ENCODE measurements around the gene H2BK1.

DNA sequence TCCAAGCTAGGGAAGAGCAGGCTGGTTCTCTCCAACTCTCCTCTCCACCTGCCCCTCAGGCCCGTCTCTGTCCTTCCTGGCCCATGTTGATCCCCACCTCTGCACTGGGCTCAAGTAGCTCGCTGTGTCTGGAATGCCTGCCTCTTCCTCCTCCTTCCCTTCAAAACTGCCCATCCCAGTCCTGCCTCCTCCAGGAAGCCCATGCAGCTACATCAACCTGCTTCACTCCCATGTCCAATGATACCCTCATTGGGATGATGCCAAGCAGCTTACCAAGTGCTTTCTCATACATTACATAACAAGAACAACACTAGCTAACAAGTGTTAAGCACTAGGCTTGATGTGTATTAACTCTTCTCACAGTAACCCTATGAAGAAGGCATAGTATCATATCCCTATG lies 31.5 kb downstream of the H2BK1 start:
- no peak for TF ChIP-seq POLR2AphosphoS5 (IDR thresholded peaks at IDR 0.05; ENCODE audit: insufficient read depth in 1 of 2, low read depth in 1 of 2)
- TF ChIP-seq, protein P1, sequence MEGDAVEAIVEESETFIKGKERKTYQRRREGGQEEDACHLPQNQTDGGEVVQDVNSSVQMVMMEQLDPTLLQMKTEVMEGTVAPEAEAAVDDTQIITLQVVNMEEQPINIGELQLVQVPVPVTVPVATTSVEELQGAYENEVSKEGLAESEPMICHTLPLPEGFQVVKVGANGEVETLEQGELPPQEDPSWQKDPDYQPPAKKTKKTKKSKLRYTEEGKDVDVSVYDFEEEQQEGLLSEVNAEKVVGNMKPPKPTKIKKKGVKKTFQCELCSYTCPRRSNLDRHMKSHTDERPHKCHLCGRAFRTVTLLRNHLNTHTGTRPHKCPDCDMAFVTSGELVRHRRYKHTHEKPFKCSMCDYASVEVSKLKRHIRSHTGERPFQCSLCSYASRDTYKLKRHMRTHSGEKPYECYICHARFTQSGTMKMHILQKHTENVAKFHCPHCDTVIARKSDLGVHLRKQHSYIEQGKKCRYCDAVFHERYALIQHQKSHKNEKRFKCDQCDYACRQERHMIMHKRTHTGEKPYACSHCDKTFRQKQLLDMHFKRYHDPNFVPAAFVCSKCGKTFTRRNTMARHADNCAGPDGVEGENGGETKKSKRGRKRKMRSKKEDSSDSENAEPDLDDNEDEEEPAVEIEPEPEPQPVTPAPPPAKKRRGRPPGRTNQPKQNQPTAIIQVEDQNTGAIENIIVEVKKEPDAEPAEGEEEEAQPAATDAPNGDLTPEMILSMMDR (IDR thresholded peaks at IDR 0.05), result no peak

All from vagina (tissue), 2 donors.